Adrenal gland (tissue), 12 donors: Measurements from ENCODE around the gene TRPM4. TPM values are rescaled to one million over a fixed set of nuclear protein-coding genes. Genes with fewer than 3 reads are reported as not detected.
"Not testable (repeated sequence)": the region's sequence is repeated elsewhere in the genome, so short reads cannot be mapped to it uniquely, and the experiment has no call there.

ENCODE experiments used
- DNase-seq, 7 donors: peaks; one replicate each; pipeline ENCODE4 v3.0.0-alpha.2; 2019 to 2020
- H3K27ac ChIP-seq, 5 donors: fragments of 200-600 bp; sonication (generic) in 4 of 5; 1 replicate in 3 of 5; 2 replicates in 2 of 5; pipeline versions ENCODE4 v1.5.1 to v1.8.0; 2016 to 2020; ENCODE audit warnings: mild to moderate bottlenecking in 1 of 5
- H3K27me3 ChIP-seq: fragments of 200-600 bp; 2 replicates; pipeline ENCODE4 v1.8.0; 2021
- H3K36me3 ChIP-seq, 2 donors: fragments of 200-600 bp; replicated peaks in 1 of 2; 1 replicate in 1 of 2; 2 replicates in 1 of 2; pipeline versions ENCODE4 v1.5.1 to v1.8.0; 2018 to 2022
- H3K4me1 ChIP-seq, 2 donors: fragments of 200-600 bp; replicated peaks in 1 of 2; 1 replicate in 1 of 2; 2 replicates in 1 of 2; pipeline versions ENCODE4 v1.5.1 to v1.8.0; 2018 to 2021
- H3K4me3 ChIP-seq, 4 donors: fragments of 200-600 bp; sonication (generic) in 3 of 4; one replicate each; pipeline ENCODE4 v1.5.1; 2016 to 2018
- H3K9me3 ChIP-seq, 3 donors: fragments of 200-600 bp; sonication (generic) in 1 of 3; replicated peaks in 1 of 3; 1 replicate in 2 of 3; 2 replicates in 1 of 3; pipeline versions ENCODE4 v1.5.1 to v1.8.0; 2016 to 2021
- CTCF ChIP-seq, 6 experiments: fragments of 450-650 bp in 4 of 6; fragments of 200-600 bp in 2 of 6; sonication (generic) in 1 of 6; IDR thresholded peaks; 1 replicate in 5 of 6; 2 replicates in 1 of 6; pipeline versions ENCODE4 v1.5.1 to v1.8.0; 2016 to 2021; ENCODE audit warnings: antibody characterized with exemption in 6 of 6, mild to moderate bottlenecking in 2 of 6, moderate library complexity in 1 of 6
- POLR2A ChIP-seq, 2 donors: fragments of 450-650 bp; IDR thresholded peaks; one replicate each; pipeline ENCODE4 v1.6.1; 2017; ENCODE audit warnings: antibody characterized with exemption in 2 of 2, mild to moderate bottlenecking in 2 of 2, moderate library complexity in 1 of 2
- WGBS, 4 donors: extraction: QIAGEN DNeasy Blood & Tissue Kit in 2 of 4; methylation state at CpG; one replicate each; pipeline versions ENCODE4 v1.1.5 to v1.1.7; 2013 to 2017; 5-methylcytosine and 5-hydroxymethylcytosine counted together
- intact Hi-C, 2 donors: fragments of 100-400 bp; cut with DNase I; formaldehyde crosslinking; loops; one replicate each; pipeline versions ENCODE4 v1.14.1 to v1.15.0; 2022 to 2023
- polyA plus RNA-seq, 3 donors: library from polyadenylated mRNA; stranded (reverse); fragments of 200-250 nt in 2 of 3; fragments of 350-450 nt in 1 of 3; fragmentation: Illumina TruSeq in 1 of 3; extraction: RNeasy Lipid Tissue Mini Kit (QIAGEN cat#74804) in 1 of 3; gene quantifications; one replicate each; pipeline ENCODE4 v1.2.3, GENCODE V29; 2013 to 2014
- total RNA-seq, 9 donors: library from RNA; depleted of rRNA in 4 of 9; stranded (reverse); fragments of >200 nt in 4 of 9; fragments of 120-200 nt in 1 of 9; fragmentation: NEBNext Ultra II Directional in 1 of 9; extraction: Animal tissue kit (Norgen Biotek cat#: 25700) in 1 of 9; gene quantifications; one replicate each; pipeline versions ENCODE4 v1.1.0 to v1.2.4, GENCODE V29; 2013 to 2023
- donor health status: healthy with polysubstance abuse.
- donor health status: Bipolar disorder and iron deficiency.
- donor health status: DM: yes; HTN: yes; CAD: no.
- donor health status: DM: no; HTN: no; CAD: no.
- donor health status: DM: no; HTN: no; CAD: no.
- donor health status: DM: yes; HTN: yes; CAD: no.

TRPM4 gene
- total and polyA plus RNA-seq, 12 donors: 4.2 to 56.3 (median 15.7) TPM

GRCh38 chr19:49118565-49119410 lies 38.8 kb upstream of the TRPM4 start, which contains the start of gene C19orf73:
Gene C19orf73 (minus strand): TSS chr19:49119143. CDS start chr19:49119022, 121 bp downstream.
- peak in 4 of 6 experiments; percentile 16 to 50 (median 31) for TF ChIP-seq CTCF (IDR thresholded peaks at IDR 0.05)
- peak; percentile 34 to 70 for TF ChIP-seq POLR2A (IDR thresholded peaks at IDR 0.05)
- peaks cover 22 to 27% of the 10 kb centered on the region in 2 donors for H3K4me1 ChIP-seq
- peak within 1 kb of the TSS in 2 of 4 donors; percentile 44 to 61 for H3K4me3 ChIP-seq
- H3K9me3 ChIP-seq: no peaks in the 10 kb centered on the region
- peak; percentile 95 to 97 (median 95) for DNase-seq
- WGBS, 4 donors: 1% methylated on average over 24 to 85 of the region's 85 CpGs
- H3K27me3 ChIP-seq: no peaks in the 10 kb centered on the region
- intact Hi-C loops: no loop called here
- no peaks in the 10 kb centered on the region for H3K36me3 ChIP-seq
- peak within 1 kb of the TSS; percentile 87 to 98 (median 96) for H3K27ac ChIP-seq

GRCh38 chr19:49119411-49120324 lies 37.9 kb upstream of the TRPM4 start, which contains the start of gene PPFIA3:
Gene PPFIA3 (plus strand): TSS chr19:49119544. CDS start chr19:49127874, 8,330 bp downstream.
- intact Hi-C loops: no loop called here
- TF ChIP-seq CTCF (IDR thresholded peaks at IDR 0.05) (no peak), POLR2A (IDR thresholded peaks at IDR 0.05) (no peak)
- H3K27ac ChIP-seq: peak within 1 kb of the TSS; percentile 87 to 98 (median 96)
- no peaks in the 10 kb centered on the region for H3K36me3 ChIP-seq
- peak; percentile 68 to 83 (median 74) for DNase-seq
- no peaks in the 10 kb centered on the region for H3K9me3 ChIP-seq
- peaks cover 19 to 24% of the 10 kb centered on the region in 2 donors for H3K4me1 ChIP-seq
- no peaks in the 10 kb centered on the region for H3K27me3 ChIP-seq
- 0 to 1% (median 0%) methylated on average over 5 to 88 of the region's 90 CpGs for WGBS, 4 donors
- peak within 1 kb of the TSS in 2 of 4 donors; percentile 44 to 61 for H3K4me3 ChIP-seq

GRCh38 chr19:49120325-49120683 lies 37.3 kb upstream of the TRPM4 start:
- no peak for TF ChIP-seq CTCF (IDR thresholded peaks at IDR 0.05)
- TF ChIP-seq POLR2A (IDR thresholded peaks at IDR 0.05): no peak
- WGBS, 4 donors: 15 to 34% (median 17%) methylated on average over 4 to 16 of the region's 16 CpGs
- Histone ChIP-seq H3K9me3 (no peaks in the 10 kb centered on the region), H3K4me1 (peaks cover 19 to 24% of the 10 kb centered on the region in 2 donors), H3K4me3 (peak overlapping the region in 1 of 4 donors; percentile 61), H3K27me3 (no peaks in the 10 kb centered on the region), H3K27ac (peak overlapping the region in 1 of 5 donors; percentile 98), H3K36me3 (no peaks in the 10 kb centered on the region)
- no peak for DNase-seq
- intact Hi-C loops: no loop called here

GRCh38 chr19:49120868-49121267 lies 36.7 kb upstream of the TRPM4 start:
- intact Hi-C loops: no loop called here
- Histone ChIP-seq H3K4me1 (peaks cover 19 to 24% of the 10 kb centered on the region in 2 donors), H3K9me3 (no peaks in the 10 kb centered on the region), H3K27me3 (no peaks in the 10 kb centered on the region), H3K27ac (no peak overlapping the region), H3K36me3 (no peaks in the 10 kb centered on the region), H3K4me3 (no peak overlapping the region)
- TF ChIP-seq POLR2A (IDR thresholded peaks at IDR 0.05) (no peak), CTCF (IDR thresholded peaks at IDR 0.05) (no peak)
- 91 to 97% (median 95%) methylated on average over 2 of the region's 2 CpGs for WGBS, 4 donors
- DNase-seq: no peak

- H3K27ac ChIP-seq, DNase-seq, intact Hi-C loops, H3K4me3 ChIP-seq, H3K9me3 ChIP-seq, H3K27me3 ChIP-seq, H3K36me3 ChIP-seq: not testable (repeated sequence)
- 78 to 83% (median 82%) methylated on average over 10 of the region's 10 CpGs for WGBS, 4 donors
- H3K4me1 ChIP-seq: peaks cover 19 to 24% of the 10 kb centered on the region in 2 donors
Measured at GRCh38 chr19:49121841-49122240, 35.8 kb upstream of the TRPM4 start.

GRCh38 chr19:49123285-49123684 lies 34.3 kb upstream of the TRPM4 start:
- H3K27ac ChIP-seq, H3K36me3 ChIP-seq, DNase-seq, intact Hi-C loops, H3K9me3 ChIP-seq, H3K27me3 ChIP-seq, H3K4me3 ChIP-seq: not testable (repeated sequence)
- H3K4me1 ChIP-seq: peaks cover 14 to 19% of the 10 kb centered on the region in 2 donors
- 82 to 95% (median 90%) methylated on average over 11 of the region's 11 CpGs for WGBS, 4 donors
